GM10847 (cell line): ENCODE results near the gene RIPOR3.

Source experiments
- POLR2A ChIP-seq: IDR thresholded peaks from 2 replicates; pipeline ENCODE4 v1.6.1; 2011; ENCODE audit not compliant: insufficient read length; ENCODE audit errors: extremely low read depth

RIPOR3 gene

GRCh38 chr20:50713657-50714101 lies 22.3 kb upstream of the RIPOR3 start:
- TF ChIP-seq POLR2A = no peak

- TF ChIP-seq POLR2A = no peak
Observed at GRCh38 chr20:50712771-50713656, 21.7 kb upstream of the RIPOR3 start.

- TF ChIP-seq POLR2A = no peak
Observed at GRCh38 chr20:50711113-50711825, 19.9 kb upstream of the RIPOR3 start.

- TF ChIP-seq POLR2A = no peak
Observed at GRCh38 chr20:50710492-50711063, 19.2 kb upstream of the RIPOR3 start.

- TF ChIP-seq POLR2A = no peak
Observed at GRCh38 chr20:50709636-50709973, 18.3 kb upstream of the RIPOR3 start.

- no peak for TF ChIP-seq POLR2A
Observed at GRCh38 chr20:50708845-50709635, 17.7 kb upstream of the RIPOR3 start.

GRCh38 chr20:50704971-50705370 lies 13.6 kb upstream of the RIPOR3 start:
- no peak for TF ChIP-seq POLR2A

GRCh38 chr20:50704514-50704913 lies 13.2 kb upstream of the RIPOR3 start:
- no peak for TF ChIP-seq POLR2A

GRCh38 chr20:50701041-50701963 lies 10.0 kb upstream of the RIPOR3 start:
- no peak for TF ChIP-seq POLR2A

- TF ChIP-seq POLR2A = no peak
Observed at GRCh38 chr20:50699688-50700087, 8.3 kb upstream of the RIPOR3 start.

- no peak for TF ChIP-seq POLR2A
Observed at GRCh38 chr20:50695135-50695872, 4.0 kb upstream of the RIPOR3 start.

GRCh38 chr20:50694379-50695134 lies 3.2 kb upstream of the RIPOR3 start:
- no peak for TF ChIP-seq POLR2A

GRCh38 chr20:50693001-50693400 lies 1.7 kb upstream of the RIPOR3 start:
- TF ChIP-seq POLR2A = no peak

GRCh38 chr20:50692552-50692933 lies 1.2 kb upstream of the RIPOR3 start:
- no peak for TF ChIP-seq POLR2A
